Uterus (tissue), 2 donors: Measurements from ENCODE around the gene WFDC8.

Source experiments
- CTCF ChIP-seq, 4 experiments: fragments of 200-600 bp in 2 of 4; fragments of 450-650 bp in 2 of 4; sonication (generic) in 2 of 4; IDR thresholded peaks; one replicate each; pipeline ENCODE4 v1.5.1; 2016 to 2019; ENCODE audit warnings: antibody characterized with exemption in 4 of 4, mild to moderate bottlenecking in 2 of 4, moderate library complexity in 1 of 4
- POLR2A ChIP-seq, 2 donors: fragments of 450-650 bp; IDR thresholded peaks; one replicate each; pipeline ENCODE4 v1.6.1; 2016; ENCODE audit warnings: antibody characterized with exemption in 2 of 2, mild to moderate bottlenecking in 1 of 2, moderate library complexity in 1 of 2

DNA sequence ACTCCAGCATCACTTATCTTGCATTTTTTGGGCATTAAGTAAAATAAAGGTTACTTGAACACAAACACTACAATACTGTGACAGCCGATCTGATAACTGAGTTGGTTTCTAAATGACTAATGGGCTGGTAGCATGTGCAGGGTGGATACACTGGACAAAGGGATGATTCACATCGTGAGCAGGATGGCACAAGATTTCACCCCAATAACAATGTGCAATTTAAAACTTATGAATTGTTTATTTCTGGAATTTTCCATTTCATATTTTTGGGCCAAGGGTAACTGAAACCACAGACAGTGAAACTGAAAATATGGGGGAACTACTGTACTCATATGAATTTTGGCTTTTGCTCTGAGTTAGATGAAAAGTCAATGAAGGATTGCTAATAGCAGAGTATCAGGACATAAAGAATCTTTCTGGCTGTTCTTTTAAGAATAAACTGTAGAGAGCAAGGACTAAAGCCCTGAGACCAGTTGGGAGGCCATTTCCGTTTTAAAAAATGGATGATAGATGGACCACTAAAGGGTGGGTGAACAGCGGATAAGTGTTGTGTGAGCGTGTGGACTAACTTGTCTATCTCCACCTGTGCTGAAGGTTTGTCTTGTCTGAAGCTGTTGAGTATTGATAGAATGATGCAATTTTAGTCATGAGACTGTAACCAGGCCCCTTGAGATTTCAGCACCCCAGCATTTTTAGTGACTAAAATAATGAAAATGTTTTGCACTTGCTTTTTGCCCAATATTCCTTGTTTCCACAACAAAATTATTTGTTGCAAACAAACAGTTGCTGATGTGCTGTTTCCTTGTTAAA lies 71.9 kb downstream of the WFDC8 start:
- no peak for TF ChIP-seq CTCF (IDR thresholded peaks at IDR 0.05)
- TF ChIP-seq POLR2A (IDR thresholded peaks at IDR 0.05): no peak
